KMS-11 (cell line): Measurements from ENCODE around the gene POU6F2.

Source experiments
- H2AFZ ChIP-seq: fragments of 200-600 bp; sonication (generic); 2 replicates; pipeline ENCODE4 v1.6.1; 2016; ENCODE audit warnings: antibody characterized with exemption, mixed run types, low read depth
- H3K27ac ChIP-seq: fragments of 200-600 bp; sonication (generic); 2 replicates; pipeline ENCODE4 v1.6.1; 2016; ENCODE audit warnings: mild to moderate bottlenecking, mixed run types
- H3K27me3 ChIP-seq: fragments of 200-600 bp; sonication (generic); 2 replicates; pipeline ENCODE4 v1.6.1; 2017; ENCODE audit warnings: mild to moderate bottlenecking, low read depth, mixed run types, moderate library complexity; ENCODE audit not compliant: insufficient read depth
- H3K36me3 ChIP-seq: fragments of 200-600 bp; sonication (generic); 2 replicates; pipeline ENCODE4 v1.6.1; 2017; ENCODE audit warnings: mild to moderate bottlenecking, mixed run types; ENCODE audit not compliant: insufficient read depth
- H3K4me1 ChIP-seq: fragments of 200-600 bp; sonication (generic); 2 replicates; pipeline ENCODE4 v1.6.1; 2016; ENCODE audit warnings: mild to moderate bottlenecking, low read depth, mixed run types; ENCODE audit not compliant: poor library complexity, severe bottlenecking
- H3K4me2 ChIP-seq: fragments of 200-600 bp; sonication (generic); 2 replicates; pipeline ENCODE4 v1.7.0; 2016; ENCODE audit warnings: mild to moderate bottlenecking, mixed run types
- H3K4me3 ChIP-seq: fragments of 200-600 bp; sonication (generic); IDR thresholded peaks from 2 replicates; pipeline ENCODE4 v1.6.1; 2017; ENCODE audit warnings: low read depth, low read length, mixed read lengths; ENCODE audit not compliant: insufficient read depth
- H3K79me2 ChIP-seq: fragments of 200-600 bp; sonication (generic); 2 replicates; pipeline ENCODE4 v1.6.1; 2016; ENCODE audit warnings: low read depth, mixed run types; ENCODE audit not compliant: insufficient read depth
- H3K9ac ChIP-seq: fragments of 200-600 bp; sonication (generic); 2 replicates; pipeline ENCODE4 v1.6.1; 2016; ENCODE audit warnings: mild to moderate bottlenecking, mixed run types
- H4K20me1 ChIP-seq: fragments of 200-600 bp; sonication (generic); 2 replicates; pipeline ENCODE4 v1.6.1; 2016; ENCODE audit warnings: mild to moderate bottlenecking, mixed run types; ENCODE audit not compliant: insufficient read depth
- TF ChIP-seq, protein P1 (sequence below): fragments of 200-600 bp; sonication (generic); conservative IDR thresholded peaks from 2 replicates; pipeline ENCODE4 v1.6.1; 2017; ENCODE audit warnings: low read depth, mild to moderate bottlenecking, antibody characterized with exemption, low read length, moderate library complexity, mixed read lengths

The POU6F2 gene

DNA sequence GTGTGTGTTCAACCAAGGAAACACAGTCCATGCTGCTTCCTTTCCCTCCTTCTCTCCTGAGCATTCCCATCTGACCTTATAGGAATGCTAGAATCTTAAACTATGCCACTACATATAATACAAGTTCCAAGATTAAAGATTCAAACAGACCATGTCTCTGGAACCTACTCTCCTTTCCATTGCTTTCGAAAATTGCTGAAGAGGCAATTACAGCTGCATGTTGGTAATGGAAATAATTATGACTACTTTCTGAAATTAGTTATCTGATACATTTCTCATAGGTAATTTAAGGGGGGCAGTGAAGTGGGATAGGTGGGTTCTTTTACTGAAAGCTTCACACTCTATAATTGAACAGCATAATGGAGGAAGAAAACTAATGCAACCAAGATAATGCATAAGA, 302.6 kb downstream of the POU6F2 start:
- Histone ChIP-seq H3K4me1 (no peaks in the 10 kb centered on the region), H3K4me2 (no peak overlapping the region), H3K27me3 (no peaks in the 10 kb centered on the region), H4K20me1 (no peaks in the 10 kb centered on the region), H3K79me2 (no peaks in the 10 kb centered on the region), H3K9ac (no peak overlapping the region), H2AFZ (no peak overlapping the region), H3K36me3 (no peaks in the 10 kb centered on the region), H3K27ac (no peak overlapping the region), H3K4me3 (no peak overlapping the region)
- TF ChIP-seq, protein P1, sequence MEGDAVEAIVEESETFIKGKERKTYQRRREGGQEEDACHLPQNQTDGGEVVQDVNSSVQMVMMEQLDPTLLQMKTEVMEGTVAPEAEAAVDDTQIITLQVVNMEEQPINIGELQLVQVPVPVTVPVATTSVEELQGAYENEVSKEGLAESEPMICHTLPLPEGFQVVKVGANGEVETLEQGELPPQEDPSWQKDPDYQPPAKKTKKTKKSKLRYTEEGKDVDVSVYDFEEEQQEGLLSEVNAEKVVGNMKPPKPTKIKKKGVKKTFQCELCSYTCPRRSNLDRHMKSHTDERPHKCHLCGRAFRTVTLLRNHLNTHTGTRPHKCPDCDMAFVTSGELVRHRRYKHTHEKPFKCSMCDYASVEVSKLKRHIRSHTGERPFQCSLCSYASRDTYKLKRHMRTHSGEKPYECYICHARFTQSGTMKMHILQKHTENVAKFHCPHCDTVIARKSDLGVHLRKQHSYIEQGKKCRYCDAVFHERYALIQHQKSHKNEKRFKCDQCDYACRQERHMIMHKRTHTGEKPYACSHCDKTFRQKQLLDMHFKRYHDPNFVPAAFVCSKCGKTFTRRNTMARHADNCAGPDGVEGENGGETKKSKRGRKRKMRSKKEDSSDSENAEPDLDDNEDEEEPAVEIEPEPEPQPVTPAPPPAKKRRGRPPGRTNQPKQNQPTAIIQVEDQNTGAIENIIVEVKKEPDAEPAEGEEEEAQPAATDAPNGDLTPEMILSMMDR, result no peak

DNA sequence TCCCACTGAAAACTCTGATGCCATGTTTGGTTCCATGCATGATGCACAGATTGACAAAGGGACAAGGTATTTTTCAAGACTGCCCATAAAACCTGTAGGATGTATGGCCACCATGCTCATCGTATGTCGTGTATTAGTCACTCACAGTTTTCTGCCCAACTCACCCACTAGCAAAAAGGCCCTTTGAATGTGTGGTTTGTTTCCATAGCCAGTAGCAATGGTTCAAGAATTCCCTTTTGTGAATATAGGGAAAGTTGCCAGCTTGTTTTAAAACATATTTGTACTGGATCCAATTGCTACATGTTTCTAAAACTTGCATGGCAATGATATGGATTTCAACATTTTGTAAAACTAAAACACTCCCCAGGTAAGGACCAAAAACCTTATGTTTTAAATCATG, 307.5 kb downstream of the POU6F2 start:
- H3K27me3 ChIP-seq, result no peaks in the 10 kb centered on the region
- H3K9ac ChIP-seq, result no peak overlapping the region
- H3K4me2 ChIP-seq, result no peak overlapping the region
- no peaks in the 10 kb centered on the region for H3K79me2 ChIP-seq
- H3K4me1 ChIP-seq, result no peaks in the 10 kb centered on the region
- no peak overlapping the region for H3K4me3 ChIP-seq
- no peaks in the 10 kb centered on the region for H3K36me3 ChIP-seq
- H3K27ac ChIP-seq, result no peak overlapping the region
- no peak overlapping the region for H2AFZ ChIP-seq
- TF ChIP-seq, protein P1, result no peak
- no peaks in the 10 kb centered on the region for H4K20me1 ChIP-seq

DNA sequence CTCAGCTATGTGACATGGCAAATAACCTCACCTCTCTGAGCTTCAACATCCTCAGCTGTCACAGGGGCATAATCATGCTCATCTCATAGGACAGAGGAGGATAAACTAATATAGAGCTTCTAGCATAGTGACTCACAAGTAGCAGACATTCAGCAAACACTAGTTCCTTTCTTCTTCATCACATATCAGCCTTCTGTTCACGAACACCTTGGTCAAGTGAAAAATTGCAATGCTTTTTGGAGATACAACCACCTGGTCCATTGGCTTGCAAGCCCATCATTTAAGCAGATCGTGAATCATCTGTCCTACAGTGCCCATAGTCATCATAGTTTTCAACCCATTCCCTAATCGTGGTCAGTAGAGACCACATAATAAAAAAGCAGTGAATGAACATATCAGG, 310.6 kb downstream of the POU6F2 start:
- no peak overlapping the region for H3K9ac ChIP-seq
- no peak overlapping the region for H2AFZ ChIP-seq
- no peak overlapping the region for H3K4me2 ChIP-seq
- no peaks in the 10 kb centered on the region for H3K4me1 ChIP-seq
- H3K27ac ChIP-seq, result no peak overlapping the region
- no peak overlapping the region for H3K4me3 ChIP-seq
- H3K36me3 ChIP-seq, result no peaks in the 10 kb centered on the region
- TF ChIP-seq, protein P1, result no peak
- no peaks in the 10 kb centered on the region for H4K20me1 ChIP-seq
- H3K79me2 ChIP-seq, result no peaks in the 10 kb centered on the region
- no peaks in the 10 kb centered on the region for H3K27me3 ChIP-seq

DNA sequence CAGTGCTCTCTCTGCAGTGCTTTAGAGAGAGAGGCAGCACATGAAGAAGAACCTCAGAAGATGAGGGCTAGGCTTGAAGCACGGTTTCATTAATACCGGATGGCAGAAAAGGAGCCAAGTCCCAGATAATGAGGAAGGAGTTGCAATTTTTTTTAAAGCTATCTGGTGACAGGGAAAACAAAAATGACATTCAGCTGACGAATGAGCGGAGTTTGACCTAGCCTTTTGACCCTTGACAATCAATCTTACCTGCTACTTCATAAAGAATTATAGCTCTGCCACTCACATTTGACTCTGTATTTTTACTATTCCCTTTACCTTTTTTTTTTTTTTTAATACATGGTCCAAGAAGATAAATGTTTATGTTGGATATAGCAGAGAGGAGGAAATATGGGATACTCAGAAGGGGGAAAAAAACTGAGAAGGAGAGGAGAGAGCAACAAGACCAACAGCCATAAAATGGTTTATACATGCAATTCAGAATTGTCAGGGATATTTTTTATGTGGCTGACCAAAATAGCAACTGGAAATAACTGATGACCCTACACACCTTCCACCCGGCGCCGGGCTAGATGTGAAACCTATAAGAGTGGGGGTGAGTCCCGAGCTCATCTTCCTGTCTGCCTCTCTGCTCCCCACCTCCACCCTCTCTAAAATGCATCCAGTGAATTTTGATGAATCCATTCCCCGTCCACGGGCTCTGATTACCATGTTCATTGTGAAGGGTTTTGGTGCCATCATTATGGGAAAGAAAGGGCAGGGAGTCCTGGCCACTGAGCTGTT, 314.1 kb downstream of the POU6F2 start:
- no peaks in the 10 kb centered on the region for H3K79me2 ChIP-seq
- no peaks in the 10 kb centered on the region for H4K20me1 ChIP-seq
- no peaks in the 10 kb centered on the region for H3K4me1 ChIP-seq
- H3K9ac ChIP-seq, result no peak overlapping the region
- no peak overlapping the region for H3K4me2 ChIP-seq
- H3K4me3 ChIP-seq, result no peak overlapping the region
- no peak overlapping the region for H3K27ac ChIP-seq
- H2AFZ ChIP-seq, result no peak overlapping the region
- TF ChIP-seq, protein P1, result no peak
- H3K36me3 ChIP-seq, result no peaks in the 10 kb centered on the region
- H3K27me3 ChIP-seq, result no peaks in the 10 kb centered on the region
